Activated naive CD4-positive, alpha-beta T cell treated with anti-CD3 and anti-CD28 coated beads for 36 hours (primary cell): Measurements from ENCODE around the gene SLC11A1. TPM values are rescaled to one million over a fixed set of nuclear protein-coding genes. Genes with fewer than 3 reads are reported as not detected.
A peak's percentile ranks its signal among the peaks of the same experiment; 100 is the strongest.

Source experiments
- CTCF ChIA-PET: fragments of 350-600 bp; sonication (Branson Sonifier 250); formaldehyde crosslinking; loops from one replicate; lab custom pipeline; 2021; ENCODE audit warnings: antibody characterized with exemption; lab: Charles Lee
- DNase-seq: peaks from one replicate; pipeline ENCODE4 v3.0.0-alpha.2; 2020
- H3K27ac Mint-ChIP-seq: one replicate; pipeline ENCODE4 v1.8.0; 2021; ENCODE audit warnings: mild to moderate bottlenecking, mixed read lengths
- H3K27me3 Mint-ChIP-seq: one replicate; pipeline ENCODE4 v1.8.0; 2021; ENCODE audit warnings: low read depth, mixed read lengths
- H3K36me3 Mint-ChIP-seq: one replicate; pipeline ENCODE4 v1.8.0; 2021; ENCODE audit warnings: low read depth, mixed read lengths
- H3K4me1 Mint-ChIP-seq: one replicate; pipeline ENCODE4 v1.8.0; 2021; ENCODE audit warnings: low read depth, mixed read lengths
- H3K4me3 Mint-ChIP-seq: one replicate; pipeline ENCODE4 v1.8.0; 2021; ENCODE audit warnings: mild to moderate bottlenecking, moderate library complexity, mixed read lengths
- H3K9me3 Mint-ChIP-seq: one replicate; pipeline ENCODE4 v1.8.0; 2021; ENCODE audit warnings: mixed read lengths
- intact Hi-C: fragments of 100-400 bp; cut with micrococcal nuclease; formaldehyde crosslinking; loops from one replicate; pipeline ENCODE4 v1.15.1; 2023
- total RNA-seq, 2 experiments: library from RNA; stranded (reverse); gene quantifications; one replicate each; pipeline ENCODE4 v1.2.3, GENCODE V29; 2021

SLC11A1 gene
- total RNA-seq, 2 experiments from 2014 or later: not detected

- no peak for DNase-seq
- no peaks in the 10 kb centered on the region for H3K4me1 Mint-ChIP-seq
- CTCF ChIA-PET: interaction anchor here (1.0 to 1.6 kb wide), 2 partner anchors 50 to 81 kb away, joined by 3 to 4 read pairs; no protein-coding TSS in a partner anchor
- H3K27ac Mint-ChIP-seq: no peak overlapping the region
- no peaks in the 10 kb centered on the region for H3K36me3 Mint-ChIP-seq
- H3K27me3 Mint-ChIP-seq: no peaks in the 10 kb centered on the region
- intact Hi-C loops: no loop called here
- no peak overlapping the region for H3K4me3 Mint-ChIP-seq
- H3K9me3 Mint-ChIP-seq: peaks cover 11% of the 10 kb centered on the region
These were observed 28.0 kb upstream of the SLC11A1 start for GRCh38 chr2:218354045-218354444.

GRCh38 chr2:218354850-218355443 lies 27.1 kb upstream of the SLC11A1 start:
- CTCF ChIA-PET: interaction anchor here (1.0 to 4.7 kb wide), 7 partner anchors 11 to 84 kb away, joined by 3 to 62 read pairs (median 4); partner anchors contain the start of gene PNKD
- Mint-ChIP-seq H3K36me3 (no peaks in the 10 kb centered on the region), H3K4me3 (no peak overlapping the region), H3K27me3 (no peaks in the 10 kb centered on the region), H3K27ac (no peak overlapping the region), H3K9me3 (peaks cover 11% of the 10 kb centered on the region), H3K4me1 (no peaks in the 10 kb centered on the region)
- intact Hi-C loops: loop anchor here (5.0 kb wide), 1 partner anchor 188 kb away; the partner anchor contains the start of gene CXCR1
- no peak for DNase-seq

- Mint-ChIP-seq H3K27me3 (no peaks in the 10 kb centered on the region), H3K9me3 (peaks cover 4% of the 10 kb centered on the region), H3K36me3 (no peaks in the 10 kb centered on the region), H3K27ac (no peak overlapping the region), H3K4me1 (no peaks in the 10 kb centered on the region), H3K4me3 (no peak overlapping the region)
- intact Hi-C loops: loop anchor here (5.0 kb wide), 1 partner anchor 190 kb away; the partner anchor contains the start of gene CXCR1
- no peak for DNase-seq
- CTCF ChIA-PET: interaction anchor here (0.6 to 4.7 kb wide), 21 partner anchors 10 to 222 kb away, joined by 3 to 62 read pairs (median 4); no protein-coding TSS in a partner anchor
These were observed 24.6 kb upstream of the SLC11A1 start for GRCh38 chr2:218357236-218358177.

GRCh38 chr2:218360453-218360852 lies 21.6 kb upstream of the SLC11A1 start:
- intact Hi-C loops: no loop called here
- no peak for DNase-seq
- Mint-ChIP-seq H3K4me1 (no peaks in the 10 kb centered on the region), H3K4me3 (no peak overlapping the region), H3K27ac (no peak overlapping the region), H3K36me3 (no peaks in the 10 kb centered on the region), H3K27me3 (no peaks in the 10 kb centered on the region), H3K9me3 (no peaks in the 10 kb centered on the region)
- CTCF ChIA-PET: interaction anchor here (0.6 to 1.0 kb wide), 3 partner anchors 18 to 106 kb away, joined by 3 to 4 read pairs (median 3); no protein-coding TSS in a partner anchor

GRCh38 chr2:218362606-218363005 lies 19.5 kb upstream of the SLC11A1 start:
- Mint-ChIP-seq H3K27ac (no peak overlapping the region), H3K4me3 (no peak overlapping the region), H3K27me3 (no peaks in the 10 kb centered on the region), H3K36me3 (no peaks in the 10 kb centered on the region), H3K9me3 (no peaks in the 10 kb centered on the region), H3K4me1 (no peaks in the 10 kb centered on the region)
- intact Hi-C loops: no loop called here
- CTCF ChIA-PET: no interaction called here
- DNase-seq: no peak

GRCh38 chr2:218363736-218364135 lies 18.3 kb upstream of the SLC11A1 start:
- Mint-ChIP-seq H3K9me3 (no peaks in the 10 kb centered on the region), H3K27ac (no peak overlapping the region), H3K27me3 (no peaks in the 10 kb centered on the region), H3K4me1 (peaks cover 7% of the 10 kb centered on the region), H3K4me3 (no peak overlapping the region), H3K36me3 (no peaks in the 10 kb centered on the region)
- CTCF ChIA-PET: no interaction called here
- intact Hi-C loops: no loop called here
- DNase-seq: no peak

- Mint-ChIP-seq H3K4me1 (peaks cover 11% of the 10 kb centered on the region), H3K27me3 (no peaks in the 10 kb centered on the region), H3K36me3 (no peaks in the 10 kb centered on the region), H3K27ac (no peak overlapping the region), H3K9me3 (no peaks in the 10 kb centered on the region), H3K4me3 (no peak overlapping the region)
- intact Hi-C loops: no loop called here
- CTCF ChIA-PET: interaction anchor here (0.8 kb wide), 1 partner anchor 12 kb away, joined by 3 read pairs; no protein-coding TSS in a partner anchor
- no peak for DNase-seq
These were observed 17.9 kb upstream of the SLC11A1 start for GRCh38 chr2:218364196-218364595.

DNA sequence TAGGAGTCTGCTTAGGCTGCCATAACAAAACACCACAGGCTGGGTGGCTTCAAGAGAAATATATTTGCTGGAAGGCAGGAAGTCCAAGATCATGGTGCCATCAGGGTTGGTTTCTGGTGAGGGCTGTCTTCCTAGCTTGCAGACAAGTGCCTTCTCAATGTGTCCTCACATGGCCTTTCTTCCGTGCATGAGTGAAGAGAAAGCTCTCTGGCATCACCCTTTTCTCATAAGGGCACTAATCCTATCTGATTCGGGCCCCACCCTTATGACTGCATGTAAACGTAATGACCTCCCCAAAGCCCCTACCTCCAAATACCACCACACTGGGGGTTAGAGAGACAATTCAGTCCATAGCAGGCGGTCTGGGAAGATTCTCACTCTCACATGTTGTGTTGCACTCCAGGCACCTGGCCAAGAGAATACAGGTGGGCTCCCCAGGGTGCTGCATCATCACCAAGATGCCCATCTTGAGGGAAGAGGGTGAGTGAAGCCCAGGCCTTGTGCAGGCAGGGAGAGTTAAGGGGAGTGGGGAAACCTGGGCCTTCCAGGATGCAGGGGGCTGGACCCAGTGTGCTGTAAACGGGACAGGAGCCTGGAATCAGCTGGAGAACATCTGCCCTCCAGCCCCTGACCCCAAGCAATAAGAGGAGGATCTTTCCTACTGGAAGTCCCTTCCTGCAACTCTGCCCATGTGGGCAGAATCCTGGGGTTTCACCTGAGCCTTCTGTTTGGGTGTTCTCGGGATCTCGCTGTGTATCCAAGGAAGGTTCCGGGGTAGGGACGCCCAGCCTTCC lies 15.3 kb upstream of the SLC11A1 start:
- Mint-ChIP-seq H3K27me3 (no peaks in the 10 kb centered on the region), H3K27ac (no peak overlapping the region), H3K4me1 (peaks cover 13% of the 10 kb centered on the region), H3K4me3 (peak overlapping the region; percentile 73), H3K36me3 (no peaks in the 10 kb centered on the region), H3K9me3 (no peaks in the 10 kb centered on the region)
- CTCF ChIA-PET: interaction anchor here (0.6 to 1.3 kb wide), 4 partner anchors 11 to 156 kb away, joined by 3 to 5 read pairs (median 4); partner anchors contain the start of gene CATIP
- intact Hi-C loops: loop anchor here (2.0 to 5.0 kb wide), 3 partner anchors 30 to 75 kb away; partner anchors contain the start of gene TMBIM1
- no peak for DNase-seq

DNA sequence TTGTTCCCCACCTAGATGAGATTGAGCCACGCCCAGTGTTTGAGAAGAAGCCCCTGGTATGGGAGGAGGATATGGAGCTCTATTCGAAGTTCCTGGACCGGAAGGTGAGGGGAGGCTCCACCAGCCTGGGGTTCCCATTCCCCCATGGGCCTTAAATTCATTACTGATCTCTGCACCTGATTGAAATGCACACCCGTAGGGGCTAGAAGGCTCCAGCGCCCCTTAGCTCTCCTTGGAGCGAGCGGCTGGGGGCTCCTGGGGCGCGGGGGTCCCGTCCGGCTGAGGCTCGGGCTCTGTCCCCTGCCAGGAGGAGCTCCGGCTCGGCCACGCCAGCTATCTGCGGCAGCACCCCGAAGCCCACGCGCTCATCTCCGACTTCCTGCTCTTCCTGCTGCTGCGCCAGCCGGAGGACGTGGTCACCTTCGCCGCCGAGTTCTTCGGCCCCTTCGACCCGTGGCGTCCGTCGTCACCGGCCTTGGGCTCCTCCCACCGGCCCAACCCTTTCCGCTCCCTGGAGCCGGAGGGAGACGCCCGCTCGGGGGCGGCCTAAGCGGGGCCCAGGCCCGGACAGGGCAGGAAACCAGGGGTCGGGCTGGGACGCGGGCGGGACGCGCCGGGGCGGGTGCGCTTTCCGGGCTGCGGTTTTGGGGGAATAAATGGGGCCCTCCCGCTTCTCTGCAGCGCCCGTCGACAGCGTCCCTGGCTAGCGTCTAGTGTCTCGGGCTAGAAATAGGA lies 14.5 kb upstream of the SLC11A1 start:
- Mint-ChIP-seq H3K27ac (no peak overlapping the region), H3K36me3 (no peaks in the 10 kb centered on the region), H3K27me3 (no peaks in the 10 kb centered on the region), H3K9me3 (no peaks in the 10 kb centered on the region), H3K4me1 (peaks cover 13% of the 10 kb centered on the region), H3K4me3 (peak overlapping the region; percentile 73)
- DNase-seq: peak; percentile 84
- intact Hi-C loops: loop anchor here (2.0 to 5.0 kb wide), 3 partner anchors 29 to 75 kb away; partner anchors contain the start of gene TMBIM1
- CTCF ChIA-PET: interaction anchor here (1.0 to 1.3 kb wide), 3 partner anchors 11 to 80 kb away, joined by 4 to 5 read pairs (median 4); partner anchors contain the start of gene CATIP

- peaks cover 13% of the 10 kb centered on the region for H3K4me1 Mint-ChIP-seq
- peak overlapping the region; percentile 73 for H3K4me3 Mint-ChIP-seq
- H3K27me3 Mint-ChIP-seq: no peaks in the 10 kb centered on the region
- CTCF ChIA-PET: interaction anchor here (1.0 to 1.3 kb wide), 3 partner anchors 12 to 81 kb away, joined by 4 to 5 read pairs (median 4); partner anchors contain the start of gene CATIP
- no peaks in the 10 kb centered on the region for H3K9me3 Mint-ChIP-seq
- no peak for DNase-seq
- no peak overlapping the region for H3K27ac Mint-ChIP-seq
- intact Hi-C loops: loop anchor here (5.0 kb wide), 2 partner anchors 51 to 76 kb away; partner anchors contain the start of gene TMBIM1
- H3K36me3 Mint-ChIP-seq: no peaks in the 10 kb centered on the region
These were observed 13.9 kb upstream of the SLC11A1 start for GRCh38 chr2:218368150-218368528.

DNA sequence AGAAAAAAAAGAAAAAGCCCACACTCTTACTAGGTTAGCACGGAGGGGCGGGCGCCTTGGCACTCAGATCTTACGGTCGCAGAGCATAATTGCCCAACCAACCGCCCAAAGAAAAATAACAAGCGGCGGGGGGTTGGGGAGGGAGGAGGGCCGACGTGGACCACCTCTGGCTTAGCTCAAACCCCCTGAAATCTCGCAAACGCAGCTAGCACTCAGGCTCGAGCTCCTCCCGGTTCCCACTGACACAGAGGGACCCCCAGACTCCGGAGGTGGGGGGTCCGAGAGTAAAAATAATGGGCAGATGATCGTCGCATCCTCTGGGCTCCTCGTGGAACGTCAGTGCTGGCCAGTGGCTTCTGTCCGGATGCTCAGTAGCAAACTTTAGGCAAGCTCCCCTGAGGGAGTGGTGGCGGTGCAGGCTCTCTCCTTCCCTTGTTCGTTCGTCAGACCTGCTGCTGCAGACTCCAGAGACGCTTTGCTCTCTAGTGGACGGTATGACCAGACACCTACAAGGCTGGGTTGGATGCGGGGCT lies 13.4 kb upstream of the SLC11A1 start:
- CTCF ChIA-PET: no interaction called here
- no peak overlapping the region for H3K27ac Mint-ChIP-seq
- DNase-seq: no peak
- H3K27me3 Mint-ChIP-seq: no peaks in the 10 kb centered on the region
- peaks cover 13% of the 10 kb centered on the region for H3K4me1 Mint-ChIP-seq
- intact Hi-C loops: loop anchor here (5.0 kb wide), 2 partner anchors 51 to 76 kb away; partner anchors contain the start of gene TMBIM1
- peak overlapping the region; percentile 73 for H3K4me3 Mint-ChIP-seq
- no peaks in the 10 kb centered on the region for H3K36me3 Mint-ChIP-seq
- H3K9me3 Mint-ChIP-seq: no peaks in the 10 kb centered on the region
